K562 (cell line): Measurements from ENCODE around the gene RAD21L1. TPM values are rescaled to one million over a fixed set of nuclear protein-coding genes. Genes with fewer than 3 reads are reported as not detected.

Experiments
- ATAC-seq: fragments of 200-7000 bp; cut with Tn5 transposase; 3 replicates; pipeline ENCODE4 v1.9.1; 2020; ENCODE audit warnings: moderate library complexity
- BruUV-seq: library from RNA; stranded (reverse); fragments of 400-500 nt; replicated peaks from 2 replicates; lab custom pipeline; 2021; lab: Mats Ljungman, UMichigan
- CTCF ChIA-PET: fragments of 300-600 bp; formaldehyde crosslinking; extraction: SDS; loops from one replicate; lab custom pipeline; 2021; ENCODE audit warnings: low intra/inter-chr PET ratio; lab: Yijun Ruan, JAX
- POLR2A ChIA-PET: fragments of 300-600, 350-650 bp; sonication (Branson Sonifier 250); formaldehyde crosslinking; extraction: SDS; loops from one replicate; lab custom pipeline; 2021; ENCODE audit warnings: antibody characterized with exemption, inconsistent platforms; lab: Yijun Ruan, JAX
- DNase-seq, 4 experiments: peaks; one replicate each; pipeline versions ENCODE4 v3.0.0 to v3.0.0-alpha.2; 2011 to 2018; ENCODE audit warnings: low spot score in 3 of 4, mixed read lengths in 3 of 4; ENCODE audit errors: extremely low read depth in 1 of 4
- FAIRE-seq: peaks from 2 replicates; lab custom pipeline; 2011; peaks lifted over from hg19 to GRCh38; lab: Jason Lieb, UNC
- H2AFZ ChIP-seq: 2 replicates; pipeline ENCODE4 v1.6.0; 2011; ENCODE audit warnings: low read depth, low read length, control low read depth, inconsistent platforms
- H3K27ac ChIP-seq: fragments of 200-600 bp; 3 replicates; pipeline ENCODE4 v1.8.0; 2011; ENCODE audit warnings: low read depth, mild to moderate bottlenecking, control low read depth, inconsistent platforms, low read length, moderate library complexity, mixed read lengths; ENCODE audit errors: extremely low read depth
- H3K27me3 ChIP-seq, 2 experiments: fragments of 300-600 bp in 1 of 2; 2 replicates in 1 of 2; 3 replicates in 1 of 2; pipeline versions ENCODE4 v1.6.0 to v1.8.0; 2011; ENCODE audit warnings: inconsistent platforms in 2 of 2, low read length in 2 of 2, mild to moderate bottlenecking in 1 of 2, mixed read lengths in 1 of 2, moderate library complexity in 1 of 2; ENCODE audit not compliant: control insufficient read depth in 2 of 2, insufficient read depth in 2 of 2
- H3K36me3 ChIP-seq: fragments of 300-600 bp; 3 replicates; pipeline ENCODE4 v1.8.0; 2011; ENCODE audit warnings: mild to moderate bottlenecking, low read length, inconsistent platforms; ENCODE audit not compliant: control insufficient read depth, insufficient read depth
- H3K4me1 ChIP-seq, 2 experiments: fragments of 200-600 bp in 1 of 2; replicated peaks in 1 of 2; 2 replicates in 1 of 2; 3 replicates in 1 of 2; pipeline versions ENCODE4 v1.5.1 to v1.8.0; 2011; ENCODE audit warnings: inconsistent platforms in 2 of 2, low read length in 2 of 2, mild to moderate bottlenecking in 1 of 2, mixed read lengths in 1 of 2, moderate library complexity in 1 of 2; ENCODE audit not compliant: control insufficient read depth in 2 of 2, insufficient read depth in 2 of 2
- H3K4me2 ChIP-seq: 2 replicates; pipeline ENCODE4 v1.6.1; 2011; ENCODE audit warnings: low read length, control low read depth, inconsistent platforms, mixed read lengths; ENCODE audit not compliant: insufficient read depth
- H3K4me3 ChIP-seq: fragments of 200-600 bp; sonication (generic), shearing (Covaris generic); 2 replicates; pipeline ENCODE4 v1.5.1; 2016; ENCODE audit warnings: control low read depth, inconsistent platforms
- H3K79me2 ChIP-seq: fragments of 200-600 bp; 3 replicates; pipeline ENCODE4 v1.8.0; 2011; ENCODE audit warnings: low read length, inconsistent platforms; ENCODE audit not compliant: control insufficient read depth, insufficient read depth
- H3K9ac ChIP-seq, 2 experiments: 2 replicates each; pipeline versions ENCODE4 v1.6.0 to v1.6.1; 2011; ENCODE audit warnings: low read depth in 2 of 2, low read length in 2 of 2, control low read depth in 1 of 2, inconsistent platforms in 1 of 2, mild to moderate bottlenecking in 1 of 2, mixed read lengths in 1 of 2; ENCODE audit not compliant: insufficient read depth in 1 of 2
- H3K9me1 ChIP-seq: one replicate; pipeline ENCODE4 v1.6.0; 2011; ENCODE audit warnings: inconsistent platforms, mild to moderate bottlenecking, low read length, moderate library complexity; ENCODE audit not compliant: control insufficient read depth, insufficient read depth
- H3K9me3 ChIP-seq: replicated peaks from 2 replicates; pipeline ENCODE4 v1.5.1; 2011; ENCODE audit warnings: low read depth, low read length, inconsistent platforms; ENCODE audit not compliant: control insufficient read depth, insufficient read depth
- H4K20me1 ChIP-seq: replicated peaks from 2 replicates; pipeline ENCODE4 v1.6.1; 2011; ENCODE audit warnings: low read length, inconsistent platforms, mixed read lengths; ENCODE audit not compliant: control insufficient read depth, insufficient read depth
- CBX1 ChIP-seq: sonication (generic); IDR thresholded peaks from 2 replicates; pipeline ENCODE4 v1.6.1; 2016; ENCODE audit warnings: antibody characterized with exemption, low read depth, mild to moderate bottlenecking
- LARP7 ChIP-seq: fragments of 450-650 bp; IDR thresholded peaks from 2 replicates; pipeline ENCODE4 v1.6.1; 2016
- ZBTB5 ChIP-seq: fragments of 450-650 bp; IDR thresholded peaks from 2 replicates; pipeline ENCODE4 v1.6.1; 2017; ENCODE audit warnings: antibody characterized with exemption
- WGBS: fragments of 100-300 bp; shearing (Covaris generic); methylation state at CpG from one replicate; pipeline ENCODE4 v1.1.6; 2016; ENCODE audit warnings: low coverage, mixed read lengths; ENCODE audit not compliant: insufficient coverage; ENCODE audit errors: missing lambda C conversion rate; 5-methylcytosine and 5-hydroxymethylcytosine counted together
- in situ Hi-C: fragments of 300-500 bp; cut with MboI; formaldehyde crosslinking; loops from 4 replicates; pipeline ENCODE4 v1.15.0; 2018; ENCODE audit warnings: inconsistent platforms, mixed read lengths
- intact Hi-C: fragments of 100-400 bp; cut with micrococcal nuclease; formaldehyde crosslinking; loops from 2 replicates; pipeline ENCODE4 v1.14.2; 2022
- polyA plus RNA-seq, 8 experiments: library from polyadenylated mRNA; depleted of rRNA in 4 of 8; stranded (reverse) in 5 of 8; unstranded in 3 of 8; fragments of >200 nt; fragmentation: Nextera tagmentation in 2 of 8; fragmentation: Illumina TruSeq in 1 of 8; extraction: Ambion mirVana in 2 of 8; extraction: Trizol in 1 of 8; gene quantifications; 2 replicates each; pipeline versions ENCODE4 v1.2.1 to v1.2.3, GENCODE V29; 2011 to 2014; ENCODE audit warnings: inconsistent platforms in 1 of 8, missing spikeins in 1 of 8
- total RNA-seq, 7 experiments: library from RNA; depleted of rRNA in 6 of 7; stranded (reverse); fragments of >200 nt in 6 of 7; fragmentation: Illumina TruSeq in 2 of 7; extraction: Trizol in 2 of 7; gene quantifications; 2 replicates each; pipeline versions ENCODE4 v1.2.1 to v1.2.3, GENCODE V29; 2011 to 2021; ENCODE audit warnings: low replicate concordance in 1 of 7

RAD21L1 gene
- total and polyA plus RNA-seq, 9 of the 15 experiments (the other 6 are each of a cell fraction or from before 2014, with no cell fraction given): 0.17 to 1.7 (median 0.45) TPM; not detected in 1

- no peak overlapping the region for H3K4me2 ChIP-seq
- ChIA-PET POLR2A (no interaction called here), CTCF (no interaction called here)
- H3K27ac ChIP-seq: peak overlapping the region; percentile 22; the same call in 1 of the 3 replicates
- H3K27me3 ChIP-seq: no peaks in the 10 kb centered on the region; a peak in 1 of 5 replicates
- peaks cover 3% of the 10 kb centered on the region; the same call in 1 of the 3 replicates for H3K79me2 ChIP-seq
- intact Hi-C loops (no loop called here), in situ Hi-C loops (no loop called here)
- TF ChIP-seq LARP7 (no peak), CBX1 (0 out of 2 replicates have a peak, but pooled peaks have one; percentile 43), ZBTB5 (0 out of 2 replicates have a peak, but pooled peaks have one; percentile 22)
- H3K9me1 ChIP-seq: no peaks in the 10 kb centered on the region
- BruUV-seq: no TSS peak
- H3K4me3 ChIP-seq: no peak overlapping the region
- DNase-seq (no peak), FAIRE-seq (peak; percentile 80), ATAC-seq (no peak)
- H3K36me3 ChIP-seq: no peaks in the 10 kb centered on the region; the same call in 2 of the 3 replicates
- H3K9me3 ChIP-seq: no peaks in the 10 kb centered on the region
- H4K20me1 ChIP-seq: 0 out of 2 replicates have a peak, but pooled peaks cover 3% of the 10 kb centered on the region
- H3K9ac ChIP-seq: no peak overlapping the region
- 0 out of 2 replicates have a peak overlapping the region, but pooled peaks have one; percentile 62 for H2AFZ ChIP-seq
- 80% methylated on average over 7 of the region's 8 CpGs for WGBS
- peaks cover 7 to 15% of the 10 kb centered on the region in 2 experiments; a peak in 3 of 5 replicates for H3K4me1 ChIP-seq
Measured at GRCh38 chr20:1277529-1278322, 51.9 kb downstream of the RAD21L1 start.
